CD4-positive, alpha-beta T cell treated with Interferon gamma for 1 hour (primary cell): ENCODE data around the gene PREP.

Experiments used
- DNase-seq: peaks from one replicate; pipeline ENCODE4 v3.0.0-alpha.2; 2020

PREP gene

DNA sequence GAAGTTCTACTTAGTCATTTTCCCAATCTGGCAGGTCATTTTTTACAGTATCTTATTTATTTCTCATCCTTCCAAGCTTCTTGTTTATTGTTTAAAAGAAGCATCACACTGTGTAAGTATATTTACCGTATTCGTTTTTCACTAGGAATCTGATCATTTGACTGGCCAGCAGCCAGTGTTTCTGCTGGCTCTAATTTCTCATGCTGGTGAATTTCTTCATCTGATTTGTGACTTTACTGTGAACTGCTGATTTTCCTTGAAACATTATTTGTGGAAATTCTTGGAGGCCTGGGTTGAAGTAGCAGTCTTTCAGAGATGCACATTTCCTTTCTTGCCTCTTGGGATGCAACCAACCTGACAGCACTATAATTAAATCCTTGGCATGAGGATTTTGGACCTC lies 65.9 kb downstream of the PREP start:
- DNase-seq = no peak

DNA sequence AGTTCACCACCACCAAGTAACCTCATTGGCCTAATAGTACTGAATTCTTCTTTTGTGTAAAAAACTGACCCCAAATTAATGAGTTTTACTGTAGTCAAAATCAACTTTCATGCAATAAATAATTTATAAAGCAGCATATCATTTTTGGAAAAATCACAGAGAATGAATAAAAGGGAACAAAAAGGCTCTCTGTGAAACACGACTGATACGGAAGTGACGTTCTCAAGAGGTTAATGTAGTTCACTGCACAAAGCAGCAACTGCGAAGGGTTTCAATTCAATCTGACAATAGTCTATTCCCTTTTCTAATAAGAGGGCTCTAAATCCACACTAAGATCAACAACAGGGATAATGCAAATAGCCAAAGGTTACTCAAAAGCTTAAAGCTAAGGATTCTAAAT lies 70.3 kb downstream of the PREP start:
- DNase-seq = no peak

DNA sequence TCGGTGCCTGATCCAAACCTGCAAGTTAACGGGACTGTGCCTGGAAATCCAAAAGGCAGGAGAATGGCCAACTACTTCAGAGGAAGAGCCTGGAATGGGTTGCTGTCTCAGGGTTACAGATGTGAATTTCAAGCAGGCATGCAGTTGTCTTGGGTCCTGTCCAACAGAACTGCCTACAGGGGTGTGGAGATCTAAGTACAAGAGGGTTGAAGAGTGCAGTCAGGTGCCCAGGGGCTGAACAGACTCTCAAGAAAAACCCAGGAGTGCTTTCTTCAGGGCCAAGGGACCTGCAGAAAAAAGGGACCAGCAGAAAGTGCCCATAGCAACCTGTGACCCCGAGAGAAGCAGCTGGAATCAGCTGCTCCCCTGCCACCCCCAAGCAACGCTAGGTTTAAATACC lies 71.0 kb downstream of the PREP start:
- DNase-seq = no peak

DNA sequence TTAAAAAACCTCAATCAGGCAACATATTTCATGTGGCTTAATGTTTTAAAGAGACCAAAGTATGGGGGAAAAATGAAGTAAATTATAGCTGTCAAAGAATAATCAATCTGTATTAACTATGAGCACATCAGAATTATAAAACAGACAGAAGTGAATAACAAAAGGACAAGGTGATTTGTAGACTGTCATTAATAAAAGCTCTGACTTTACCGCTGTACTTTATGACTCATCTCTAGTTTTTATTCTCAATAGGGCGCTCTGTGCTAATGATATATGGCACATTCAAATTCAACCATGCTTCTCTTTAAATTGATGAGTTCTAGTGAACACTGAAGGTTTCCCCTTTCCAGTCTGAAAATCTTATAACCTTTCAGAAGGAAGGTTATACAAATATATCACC lies 72.0 kb downstream of the PREP start:
- no peak for DNase-seq

DNA sequence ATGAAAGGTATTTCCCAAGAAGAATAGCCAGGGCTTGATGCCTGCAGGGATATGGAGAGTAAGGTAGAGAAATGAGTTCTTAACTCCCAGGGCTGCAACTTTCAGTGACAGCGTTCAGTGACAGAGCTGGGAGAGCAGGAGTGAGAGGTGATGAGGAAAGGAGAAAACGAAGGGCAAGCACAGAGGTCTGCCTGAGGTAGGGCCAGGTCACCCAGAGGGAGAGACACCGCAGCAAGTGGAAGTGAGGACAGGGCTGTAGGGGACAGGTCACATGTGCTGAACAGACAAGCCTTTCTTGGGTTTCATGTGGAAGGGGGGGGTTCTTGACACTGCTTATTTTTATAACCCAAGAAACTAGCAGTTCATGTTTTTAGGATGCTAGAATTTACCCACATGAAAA lies 72.5 kb downstream of the PREP start:
- no peak for DNase-seq

DNA sequence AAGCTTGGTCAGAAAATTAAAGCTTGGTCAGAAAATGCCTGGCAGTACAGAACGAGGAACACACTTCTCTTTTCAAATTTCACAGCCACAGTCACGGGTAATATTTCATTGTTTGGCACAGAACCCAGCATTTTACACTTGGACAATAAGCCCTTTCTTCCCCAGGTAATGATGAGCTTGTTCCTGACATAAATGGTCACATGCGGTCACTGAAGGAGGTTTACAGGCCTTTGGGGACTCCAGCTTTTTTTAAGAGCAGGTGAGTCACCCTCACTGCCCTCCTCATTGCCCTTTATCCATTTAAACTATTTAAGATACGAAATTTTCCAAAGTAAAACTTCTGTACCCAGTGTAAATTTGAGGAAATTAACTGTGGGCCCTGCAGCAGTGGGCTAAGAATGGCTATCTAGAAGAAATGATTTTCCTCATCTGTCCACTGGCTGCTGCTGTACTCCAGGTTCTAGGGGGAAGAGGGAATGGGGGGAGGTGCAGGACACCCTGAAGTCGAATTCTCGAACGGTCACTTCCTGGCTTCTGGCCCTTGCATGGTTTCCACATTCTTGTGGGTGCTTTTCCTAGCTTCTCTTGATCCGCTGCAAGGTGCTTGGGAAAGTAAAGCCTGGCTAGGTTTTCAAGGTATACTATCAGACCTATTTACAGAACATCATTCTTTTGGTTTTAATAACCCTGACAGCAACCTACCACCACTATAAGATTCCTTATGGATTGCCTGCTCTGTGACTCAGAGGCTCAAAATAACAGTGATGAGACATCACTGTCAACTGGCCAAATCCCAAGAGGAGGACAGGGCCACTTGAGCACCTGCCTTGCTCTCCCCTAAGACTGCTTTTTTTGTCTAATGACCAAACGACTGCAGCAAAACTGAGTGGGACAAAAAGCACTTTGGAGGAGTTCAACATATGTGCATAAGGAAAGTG lies 75.8 kb downstream of the PREP start:
- no peak for DNase-seq

DNA sequence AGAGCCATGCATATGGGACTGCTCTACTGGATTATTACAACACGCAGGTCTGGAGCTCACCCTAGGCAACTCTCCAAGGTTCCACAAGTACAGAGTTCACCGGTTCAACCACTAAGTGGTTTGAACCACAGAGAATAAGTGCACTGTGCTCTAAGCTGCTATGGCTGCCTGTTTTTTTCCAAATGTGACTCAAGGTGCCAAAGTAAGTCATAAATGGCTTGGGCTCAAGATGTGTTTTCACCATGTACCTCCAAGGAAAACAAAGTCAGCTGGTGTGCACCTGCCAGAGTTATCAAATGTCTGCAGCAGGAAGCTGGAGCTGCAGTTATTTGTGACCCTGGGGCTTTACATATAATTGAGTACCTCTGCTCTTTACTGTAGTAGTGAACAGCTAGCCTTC lies 76.7 kb downstream of the PREP start:
- DNase-seq = no peak

DNA sequence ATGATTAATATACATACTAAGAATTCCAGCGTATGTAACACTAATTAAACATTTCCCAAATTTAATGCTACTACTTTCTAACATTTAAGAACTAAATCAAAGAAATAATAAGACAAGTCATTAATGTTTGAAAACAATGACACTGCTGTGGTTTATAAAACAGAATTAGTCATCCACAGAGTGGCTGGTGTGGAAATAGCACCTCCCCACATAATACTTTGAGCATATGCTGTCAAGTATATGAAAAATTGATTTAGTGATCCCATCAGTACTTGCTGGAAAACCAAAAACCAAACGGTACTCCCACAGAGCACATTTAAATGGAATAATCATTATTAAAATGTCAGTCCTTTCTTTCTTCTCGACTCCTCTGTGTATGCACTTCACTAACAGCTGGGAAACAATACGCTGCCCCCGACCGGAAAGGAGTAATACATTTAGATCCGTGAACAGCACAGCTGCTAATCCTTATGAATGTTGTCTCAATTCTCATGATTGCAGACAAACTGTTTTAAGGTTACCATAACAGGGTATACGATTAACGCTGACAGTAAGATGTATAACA lies 78.4 kb downstream of the PREP start:
- no peak for DNase-seq

DNA sequence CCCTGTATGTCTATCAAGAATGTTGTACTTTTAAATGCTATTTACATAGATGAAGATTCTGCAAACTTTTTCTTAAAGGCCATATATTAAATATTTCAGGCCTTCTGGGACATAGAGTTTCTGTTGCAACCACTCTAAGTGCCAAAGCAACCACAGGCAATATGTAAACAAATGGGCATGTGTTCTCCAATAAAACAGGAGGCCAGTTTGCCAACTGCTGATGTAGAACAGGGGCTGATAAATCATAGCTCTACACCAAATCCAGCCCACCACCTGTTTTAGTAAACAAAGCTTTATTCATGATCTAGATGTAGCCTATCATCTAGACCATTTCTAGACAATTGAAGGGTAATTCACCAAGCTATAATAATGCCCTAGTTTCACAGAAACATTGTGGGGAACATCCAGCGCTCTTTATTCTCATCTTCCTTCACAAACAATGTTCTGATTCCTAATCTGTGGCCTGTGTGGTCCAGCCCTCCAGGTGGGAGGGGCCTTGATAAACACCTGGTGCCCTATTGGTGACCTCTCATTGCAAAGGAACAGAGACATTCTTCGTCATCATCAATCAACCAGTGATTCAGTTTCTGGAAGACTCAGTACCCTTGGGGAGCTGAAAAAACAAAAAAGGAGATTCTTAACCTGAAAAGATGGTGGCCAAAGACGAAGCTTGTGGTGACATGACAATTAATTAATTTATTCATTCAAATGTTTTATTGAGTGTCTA lies 80.2 kb downstream of the PREP start:
- DNase-seq = no peak

DNA sequence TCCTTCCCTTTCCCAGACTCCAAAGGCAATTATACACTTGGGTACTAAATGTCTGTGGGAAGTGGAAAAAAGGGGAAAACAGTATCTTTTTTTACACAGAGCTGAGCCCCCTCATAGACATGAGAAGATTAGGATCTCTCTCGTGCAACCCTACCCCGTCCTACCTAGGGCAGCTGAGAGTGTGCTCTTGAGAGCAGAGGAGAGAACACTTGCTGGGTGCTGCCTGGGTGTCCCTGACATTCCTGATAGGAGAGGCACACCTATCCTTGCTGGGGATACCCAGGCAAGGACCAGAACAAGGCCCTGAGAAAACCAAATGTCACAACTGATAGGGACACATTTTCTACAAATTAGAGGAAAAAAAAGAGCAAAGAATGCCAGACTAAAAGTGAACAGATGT lies 81.2 kb downstream of the PREP start:
- no peak for DNase-seq

DNA sequence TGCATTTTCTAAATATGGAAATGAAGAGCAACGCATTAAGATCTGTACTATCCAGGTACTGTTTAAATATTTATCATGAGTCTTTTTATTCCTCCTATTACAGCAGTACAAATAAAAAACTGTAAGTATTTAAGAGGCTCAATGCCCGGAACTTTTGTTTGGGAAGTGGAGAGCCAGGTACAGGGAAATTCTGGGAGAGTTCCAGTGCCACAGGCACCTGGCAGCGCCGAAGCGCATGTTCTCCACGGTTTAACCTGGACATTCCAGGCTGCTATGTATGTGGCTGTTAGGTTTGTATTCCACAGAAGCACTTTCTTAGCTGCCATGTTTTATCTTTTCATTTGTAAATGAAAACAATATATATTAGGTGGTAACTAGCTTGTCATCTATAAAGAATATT lies 81.7 kb downstream of the PREP start:
- DNase-seq = no peak

DNA sequence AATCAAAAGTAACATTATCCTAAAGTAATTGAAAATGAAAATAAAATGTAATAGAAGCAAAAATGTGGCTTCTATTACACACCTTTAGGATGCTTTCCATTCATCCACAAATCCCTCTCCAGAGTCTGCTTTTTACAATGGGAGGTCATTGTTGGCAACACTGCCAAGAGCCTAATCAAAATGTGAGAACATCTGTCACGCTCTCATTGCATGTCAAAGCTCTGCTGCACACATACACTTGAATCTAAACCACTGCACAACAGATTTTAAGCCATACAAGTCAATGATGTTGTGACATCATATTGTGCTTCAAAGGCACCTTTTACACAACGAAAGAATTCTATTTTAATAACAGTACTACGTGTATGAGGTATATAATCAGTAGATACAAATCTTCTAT lies 82.1 kb downstream of the PREP start:
- DNase-seq = no peak

DNA sequence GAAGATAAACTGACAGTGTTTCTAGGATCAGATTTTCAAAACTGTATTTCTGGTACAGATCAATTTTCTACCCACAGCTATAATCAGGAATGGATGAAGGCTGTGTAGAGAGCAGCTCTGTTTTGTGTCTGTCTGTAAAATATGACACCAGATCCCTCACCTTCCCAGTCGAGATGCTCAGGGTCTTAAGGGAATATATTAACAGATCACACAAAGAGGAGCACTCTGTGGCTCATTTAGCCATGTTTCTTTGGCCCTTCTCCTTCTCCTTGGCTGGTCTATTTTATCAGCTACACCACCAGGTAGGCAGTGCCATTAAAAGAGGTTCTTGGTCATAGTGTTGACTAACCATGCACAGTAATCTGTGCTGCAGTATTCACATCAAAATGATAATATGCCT lies 82.6 kb downstream of the PREP start:
- no peak for DNase-seq

DNA sequence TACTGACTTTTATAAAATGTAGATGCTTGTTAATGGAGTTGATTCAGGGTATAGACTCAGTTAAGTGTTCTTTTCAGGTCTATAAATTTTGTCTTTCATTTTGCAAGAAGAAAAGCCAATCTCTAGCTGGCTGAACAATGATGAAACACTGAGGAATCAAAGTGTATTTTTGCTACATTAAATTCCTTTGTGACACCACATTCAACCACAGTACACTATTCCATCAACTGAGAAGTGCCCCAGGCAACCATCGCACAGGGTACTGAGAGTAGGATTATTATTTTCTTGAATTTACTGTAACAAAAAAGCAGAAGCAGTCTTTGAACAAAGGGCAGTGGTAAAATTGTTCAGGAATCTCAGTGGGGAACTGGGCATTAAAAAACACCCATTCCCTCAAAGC lies 83.6 kb downstream of the PREP start:
- no peak for DNase-seq

DNA sequence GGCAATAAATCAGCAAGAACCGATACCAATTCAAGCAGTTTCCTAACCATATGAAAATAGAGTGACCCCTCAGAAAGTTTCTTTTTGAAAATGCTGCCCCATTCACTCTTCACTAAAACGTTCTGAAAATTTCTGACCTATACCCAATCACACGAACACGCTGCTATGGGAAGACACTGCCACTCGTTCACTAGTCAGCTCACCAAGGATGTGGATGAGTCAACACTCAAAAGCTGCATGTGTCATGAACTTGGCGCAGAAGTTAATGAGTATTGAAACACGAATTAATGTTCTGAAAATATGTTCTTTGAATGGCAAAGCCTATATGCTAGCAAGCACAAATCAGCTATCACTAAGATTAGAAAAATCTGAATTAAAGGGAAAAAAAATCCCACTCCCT lies 84.2 kb downstream of the PREP start:
- DNase-seq = no peak

DNA sequence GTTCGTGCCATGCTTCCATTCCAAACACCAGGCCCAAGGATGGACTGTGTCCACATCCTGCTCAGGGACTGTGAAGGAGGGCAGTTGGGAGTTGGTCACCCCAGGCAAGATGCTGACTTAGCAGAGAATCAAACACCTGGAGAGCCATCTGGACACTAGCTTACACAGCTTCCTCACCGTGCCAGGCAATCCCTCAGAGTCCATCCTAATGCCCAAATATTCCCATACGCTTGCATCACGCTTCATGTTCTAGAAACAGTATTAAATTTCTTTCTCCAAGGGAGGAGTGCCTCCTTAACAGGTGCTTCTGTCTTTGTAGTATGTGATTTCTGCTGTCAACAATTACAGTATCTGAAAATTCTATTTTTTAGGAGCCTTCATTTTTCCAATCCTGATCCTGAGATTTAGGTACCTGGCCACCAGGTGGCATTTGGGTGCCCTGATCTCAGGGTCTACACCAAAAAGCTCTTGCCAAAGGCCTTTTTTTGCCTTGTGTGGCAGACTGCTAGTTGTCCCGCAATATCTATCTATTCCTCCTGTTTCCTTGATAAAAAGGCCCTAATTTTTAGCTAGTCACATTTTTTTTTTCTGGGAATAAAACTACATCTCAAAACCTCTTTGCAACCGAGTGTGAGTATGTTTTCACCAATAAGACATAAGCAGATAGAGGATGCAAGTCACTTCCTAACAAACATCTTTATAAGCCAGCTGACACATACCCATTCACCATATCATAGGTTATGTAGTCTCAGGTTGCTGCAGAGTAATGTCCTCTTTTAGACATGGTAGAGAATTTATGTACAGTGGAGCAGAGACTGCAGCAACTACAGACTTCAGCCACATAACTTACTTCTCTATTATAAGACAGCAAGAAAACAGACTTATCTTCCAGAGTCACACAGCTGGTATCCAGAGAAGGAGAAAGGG lies 85.0 kb downstream of the PREP start:
- DNase-seq = no peak

DNA sequence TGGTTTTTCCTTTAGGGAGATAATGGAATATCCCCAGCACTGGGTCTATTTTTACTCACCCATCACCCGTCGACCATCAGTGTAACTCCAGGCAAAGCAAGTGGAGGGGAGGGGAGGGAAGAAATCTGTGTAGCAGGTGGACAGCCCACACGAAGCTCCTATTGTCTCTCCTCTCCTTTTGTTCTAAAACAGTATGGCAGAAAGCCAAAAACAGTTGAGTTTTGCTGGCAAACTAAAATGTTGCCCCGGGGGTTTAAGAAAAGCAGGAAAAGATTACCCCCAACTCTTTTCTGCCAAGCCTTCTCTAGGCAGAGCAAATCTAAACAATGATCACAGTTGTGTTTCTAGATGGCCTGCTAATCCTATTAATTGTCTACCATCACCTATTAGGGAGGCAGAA lies 89.7 kb downstream of the PREP start:
- no peak for DNase-seq

DNA sequence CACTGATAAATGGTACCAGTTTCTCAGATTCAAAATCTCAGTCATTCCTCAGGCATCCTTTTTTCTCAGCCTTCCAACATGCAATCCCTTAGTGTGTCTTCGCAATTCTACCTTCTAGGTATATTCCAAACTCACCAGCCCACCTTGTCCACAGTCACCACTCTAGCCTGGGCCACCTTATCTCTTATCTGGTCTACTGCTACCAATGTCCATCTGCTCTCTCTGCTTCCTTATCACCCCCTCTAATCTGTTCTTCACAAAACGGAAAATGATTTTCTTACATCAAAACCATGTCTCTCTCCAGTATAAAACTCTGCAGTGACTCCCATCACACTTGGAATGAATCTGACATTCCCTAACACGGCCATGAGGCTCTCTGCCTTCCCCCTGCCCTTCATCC lies 91.9 kb downstream of the PREP start:
- DNase-seq = no peak

DNA sequence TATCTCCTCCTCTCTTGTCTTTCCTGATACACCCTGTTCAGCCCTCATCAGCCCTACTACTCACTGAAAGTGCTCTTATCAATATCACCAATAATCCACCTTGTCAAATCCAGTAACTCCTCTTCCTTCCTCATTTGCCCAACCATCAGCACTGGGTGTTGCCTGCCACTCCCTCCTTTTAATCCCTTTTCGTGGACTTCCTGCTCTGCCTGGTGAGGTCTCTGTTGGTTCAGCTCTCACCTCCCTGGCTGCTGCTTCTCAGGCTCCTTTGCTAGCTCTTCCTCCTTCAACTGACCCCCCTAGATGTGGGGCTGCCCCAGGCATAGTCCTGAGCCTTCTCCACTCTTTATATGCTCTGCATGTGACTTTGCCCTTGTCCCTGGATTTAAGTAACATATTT lies 92.5 kb downstream of the PREP start:
- no peak for DNase-seq

DNA sequence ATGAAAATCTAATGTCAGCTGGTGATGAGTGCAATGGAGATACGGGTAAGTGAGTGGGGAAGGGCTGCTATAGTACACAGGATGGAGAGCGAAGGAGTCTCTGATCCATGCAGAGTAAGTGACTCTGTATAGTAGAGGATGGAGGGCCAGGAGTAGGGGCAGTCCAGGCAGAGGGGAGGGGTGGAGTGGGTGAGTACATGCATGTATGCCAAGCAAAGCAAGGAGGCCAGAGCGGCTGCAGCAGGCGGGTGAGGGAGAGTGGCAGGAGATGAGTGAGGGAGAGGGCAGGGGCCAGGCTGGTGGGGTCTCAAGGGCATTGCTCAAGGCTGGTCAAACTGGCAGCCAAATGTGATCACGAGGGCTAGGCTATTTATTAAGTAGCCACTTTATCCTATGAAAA lies 94.0 kb downstream of the PREP start:
- no peak for DNase-seq

DNA sequence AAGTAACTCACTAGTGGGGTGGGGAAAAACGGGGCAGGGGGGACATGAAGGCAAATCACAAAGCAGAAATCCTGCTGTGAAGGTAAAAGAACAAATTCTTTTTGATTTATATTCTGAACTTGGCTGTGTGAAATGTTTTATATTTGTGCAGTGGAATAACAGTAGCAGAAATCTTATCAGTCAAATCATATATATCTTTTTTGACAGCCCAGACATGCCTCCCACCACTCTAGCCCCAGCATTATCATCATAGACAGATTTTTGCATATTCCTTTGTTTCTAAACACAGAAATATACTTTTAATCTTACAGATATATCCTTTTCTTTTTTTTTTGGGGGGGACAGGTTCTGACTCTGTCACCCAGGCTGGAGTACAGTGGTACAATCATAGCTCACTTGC lies 97.4 kb downstream of the PREP start:
- DNase-seq = no peak

DNA sequence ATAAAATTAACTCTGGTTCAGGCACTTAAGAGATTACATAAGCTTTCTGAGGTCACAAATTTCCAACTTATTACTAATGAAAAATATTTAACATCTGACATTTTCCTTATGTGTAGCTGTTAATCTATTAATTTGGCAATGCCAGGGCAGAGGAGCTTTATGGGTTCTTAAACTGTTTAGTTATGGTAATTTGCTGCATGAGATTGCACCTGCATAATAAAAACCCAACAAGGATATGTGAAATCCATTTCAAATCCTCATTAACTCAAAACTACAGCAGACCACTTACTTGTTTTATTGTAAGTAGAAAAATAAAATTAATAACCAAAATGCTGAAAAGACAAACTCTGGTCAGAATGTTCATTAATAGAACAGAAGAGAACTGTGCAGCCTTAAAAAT lies 98.1 kb downstream of the PREP start:
- DNase-seq = no peak

DNA sequence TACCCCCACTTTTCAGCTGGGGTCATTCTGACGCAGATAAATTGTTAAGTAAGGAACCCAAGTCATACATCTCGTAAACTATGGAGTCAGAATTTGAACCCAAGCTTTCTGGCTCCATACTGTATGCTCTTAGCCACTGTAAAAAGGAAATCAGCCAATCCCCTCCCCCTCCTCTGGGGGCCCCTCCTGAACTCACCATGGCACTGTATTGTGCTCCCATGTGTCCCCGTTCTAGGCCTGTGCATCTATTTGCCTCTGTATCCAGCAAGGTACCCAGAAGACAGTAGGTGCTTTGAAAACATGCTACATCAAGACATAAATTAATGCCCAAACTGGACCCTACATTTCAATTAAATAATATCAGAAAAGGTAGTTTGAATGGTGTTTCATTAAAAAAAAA lies 98.5 kb downstream of the PREP start:
- DNase-seq = no peak
